AG10803 (cell line): ENCODE data around the gene INO80B.

Source experiments
- DNase-seq: peaks from one replicate; pipeline ENCODE4 v3.0.0; 2010; ENCODE audit warnings: low read depth
- H3K4me3 ChIP-seq: 2 replicates; pipeline ENCODE4 v1.5.1; 2011; ENCODE audit warnings: mild to moderate bottlenecking, low read length, control low read depth
- CTCF ChIP-seq: conservative IDR thresholded peaks from 2 replicates; pipeline ENCODE4 v1.5.1; 2011; ENCODE audit warnings: mild to moderate bottlenecking, low read length, control low read depth, inconsistent platforms

INO80B gene

GRCh38 chr2:74502720-74503505 is 48.0 kb downstream of the INO80B start:
- H3K4me3 ChIP-seq, result peak overlapping the region; percentile 78
- TF ChIP-seq CTCF, result peak; percentile 35; the same call in 1 of the 2 replicates
- DNase-seq, result peak; percentile 83

DNA sequence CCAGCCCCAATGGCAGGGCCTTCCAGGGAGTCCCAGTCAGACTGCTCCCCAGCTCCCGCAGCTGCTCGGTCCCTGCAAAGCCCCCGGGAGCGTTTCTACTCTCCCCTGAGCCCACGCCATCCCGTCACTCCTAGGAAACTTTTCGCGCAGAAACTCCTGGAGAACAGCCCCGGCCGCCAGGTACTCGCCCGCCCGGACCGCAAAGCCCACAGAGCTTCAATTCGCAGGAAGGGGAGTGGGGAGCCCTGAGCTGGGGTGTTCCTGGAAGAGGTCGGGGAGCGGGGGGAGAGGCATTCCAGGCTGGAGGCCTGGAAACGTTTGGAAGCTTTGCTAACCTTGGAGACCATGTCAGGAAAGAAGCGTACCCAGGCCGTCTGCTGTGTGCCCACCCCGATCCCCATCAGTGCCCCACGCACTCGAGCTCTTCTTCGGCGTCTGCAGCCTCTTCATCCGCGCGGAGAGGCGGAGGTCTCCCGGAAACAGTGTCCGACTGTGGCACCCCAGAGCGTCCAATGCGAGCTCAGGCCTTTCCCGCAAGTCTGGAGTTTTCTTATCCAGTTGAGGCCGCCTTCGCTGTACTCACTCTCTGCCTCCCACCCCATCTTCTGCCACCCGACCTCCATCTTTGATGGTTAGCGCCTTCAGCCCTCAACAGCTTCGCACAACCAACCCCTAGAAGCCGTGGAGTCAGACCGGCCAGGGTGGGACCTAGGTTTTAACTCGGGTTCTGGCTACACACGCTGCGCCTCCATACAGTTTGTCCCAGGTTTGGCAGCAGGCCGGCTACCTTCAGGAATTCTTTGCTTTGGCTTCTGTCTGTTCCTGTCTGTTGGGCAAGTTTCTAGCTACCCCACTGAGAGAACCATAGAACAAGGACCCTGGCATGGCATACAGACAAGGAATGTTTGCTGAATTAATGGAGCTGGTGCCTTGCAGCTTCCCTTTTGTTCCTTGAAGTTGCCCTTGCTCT is 48.9 kb downstream of the INO80B start:
- no peak for TF ChIP-seq CTCF
- H3K4me3 ChIP-seq, result peak overlapping the region; percentile 78
- no peak for DNase-seq

DNA sequence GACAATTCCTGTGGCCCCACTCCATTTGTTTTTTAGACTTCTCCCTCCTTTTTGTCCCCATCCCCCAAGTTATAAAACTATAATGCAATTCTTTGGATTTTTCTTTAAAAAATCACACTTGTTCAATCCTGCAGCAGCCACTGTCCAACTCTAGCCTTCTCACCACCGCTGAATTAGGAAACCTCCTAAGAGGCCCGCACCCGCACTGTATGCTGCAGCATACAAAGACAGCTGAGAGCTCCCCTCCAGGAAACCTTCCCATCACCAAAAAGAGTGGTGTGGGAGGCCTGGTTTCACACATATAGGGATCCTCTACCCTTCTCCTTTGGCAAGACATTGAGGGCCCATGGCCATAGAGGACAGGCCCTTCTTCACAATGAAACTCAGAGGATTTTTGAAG is 49.7 kb downstream of the INO80B start:
- TF ChIP-seq CTCF, result no peak
- no peak overlapping the region; the same call in 1 of the 2 replicates for H3K4me3 ChIP-seq
- DNase-seq, result no peak

DNA sequence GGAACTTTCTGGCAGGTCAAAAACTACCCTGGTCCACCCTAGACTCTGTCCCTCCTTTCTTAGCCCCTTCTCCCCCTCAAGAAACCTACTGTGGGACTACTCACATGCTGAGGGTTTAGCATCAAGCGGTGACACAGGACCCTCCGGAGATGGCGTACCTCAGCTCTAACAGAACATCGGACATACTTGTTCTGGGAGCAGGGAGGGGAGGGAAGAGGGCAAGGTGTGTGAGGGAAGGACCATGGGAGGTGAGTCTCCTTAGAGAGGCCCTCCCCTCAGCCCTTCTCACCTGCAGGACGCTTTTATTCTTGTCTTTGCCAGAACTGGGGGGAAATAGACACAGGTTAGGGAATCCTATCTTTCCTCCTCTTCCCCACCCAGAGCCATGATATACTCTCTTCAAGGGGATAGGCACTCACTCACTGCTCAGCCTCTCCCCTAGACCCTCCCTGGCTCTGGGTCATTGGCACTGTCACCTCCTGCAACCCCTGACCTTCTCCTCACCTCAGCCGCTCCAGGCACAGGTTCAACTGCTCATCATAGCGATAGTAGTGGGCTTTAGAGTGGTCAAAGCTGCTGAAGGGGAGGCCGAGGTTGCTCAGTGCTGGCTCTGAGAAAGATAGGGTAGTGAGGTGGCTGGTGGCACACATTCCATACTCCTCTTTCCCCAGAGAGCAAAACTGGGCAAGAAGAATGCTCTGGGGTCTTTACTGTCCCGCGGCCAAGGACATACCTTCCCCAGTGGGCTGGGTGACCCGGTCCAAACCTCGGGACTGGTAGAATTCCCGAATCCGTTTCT is 50.8 kb downstream of the INO80B start:
- DNase-seq, result no peak
- TF ChIP-seq CTCF, result no peak
- H3K4me3 ChIP-seq, result peak overlapping the region; percentile 47

DNA sequence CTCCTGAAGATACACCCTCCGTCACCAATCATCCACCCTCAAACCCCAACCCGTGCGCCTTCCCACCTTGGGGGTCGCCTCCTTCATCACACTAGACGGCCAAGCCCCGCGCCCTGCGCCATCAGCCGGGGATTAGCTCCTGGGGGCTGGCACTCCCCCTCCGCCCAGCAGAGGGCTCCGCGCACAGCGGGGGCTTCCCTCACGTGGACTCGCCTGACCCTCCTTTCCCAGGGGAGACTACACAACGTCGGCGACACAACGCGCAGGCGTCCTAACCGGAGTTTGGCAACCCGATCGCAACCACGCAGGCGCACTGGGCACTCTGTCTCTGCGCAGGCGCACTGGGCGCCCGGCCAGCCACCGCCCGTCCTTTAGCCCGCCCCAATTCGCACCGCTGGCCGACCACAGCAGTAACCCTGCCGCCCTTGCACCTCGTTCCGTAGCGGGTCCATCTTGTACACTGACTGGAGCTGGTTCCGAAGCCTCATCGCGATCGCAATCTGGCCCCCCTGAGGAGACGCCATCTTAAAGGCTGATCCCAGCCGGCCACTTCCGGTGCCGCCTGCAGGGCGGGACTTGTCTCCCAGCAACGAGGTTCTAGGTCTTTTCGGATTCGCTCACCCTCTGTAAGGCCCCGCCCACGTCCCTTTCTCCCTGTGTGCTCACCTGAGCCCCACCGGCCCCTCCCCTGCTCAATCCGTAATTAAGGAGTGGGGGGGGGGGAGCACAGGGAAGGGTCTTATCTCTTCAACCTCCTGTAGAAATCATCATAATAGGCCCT is 52.4 kb downstream of the INO80B start, which contains the start of gene PCGF1:
PCGF1 (minus strand) TSS at position 551 of the 781 bp plus-strand sequence; CDS start at position 524, 27 bp downstream.
- peak; percentile 36 for TF ChIP-seq CTCF
- peak within 1 kb of the TSS; percentile 98 for H3K4me3 ChIP-seq
- DNase-seq, result peak; percentile 98
